HFFc6 (cell line): ENCODE results near the gene HOXB1. TPM values are rescaled to one million over a fixed set of nuclear protein-coding genes. Genes with fewer than 3 reads are reported as not detected.

Experiments used
- DNase-seq: peaks from one replicate; pipeline ENCODE4 v3.0.0-alpha.2; 2018
- H3K27ac Mint-ChIP-seq: 2 replicates; pipeline ENCODE4 v1.8.0; 2020; ENCODE audit warnings: mild to moderate bottlenecking, mixed read lengths
- H3K27me3 Mint-ChIP-seq: 2 replicates; pipeline ENCODE4 v1.8.0; 2021; ENCODE audit warnings: mild to moderate bottlenecking, moderate library complexity, mixed read lengths; ENCODE audit not compliant: insufficient read depth
- H3K36me3 Mint-ChIP-seq: 2 replicates; pipeline ENCODE4 v1.8.0; 2021; ENCODE audit warnings: low read depth, mixed read lengths
- H3K4me1 Mint-ChIP-seq: 2 replicates; pipeline ENCODE4 v1.8.0; 2020; ENCODE audit warnings: low read depth, mixed read lengths
- H3K4me3 Mint-ChIP-seq: 2 replicates; pipeline ENCODE4 v1.8.0; 2020; ENCODE audit warnings: mild to moderate bottlenecking, moderate library complexity, mixed read lengths
- H3K9me3 Mint-ChIP-seq: 2 replicates; pipeline ENCODE4 v1.8.0; 2020; ENCODE audit warnings: mild to moderate bottlenecking, mixed read lengths
- total RNA-seq, 6 experiments: library from RNA; stranded (reverse); fragmentation: NEBNext Ultra II Directional; extraction: Animal tissue kit (Norgen Biotek cat#: 25700); gene quantifications; 2 replicates in 1 of 6; 3 replicates in 5 of 6; pipeline ENCODE4 v1.2.3, GENCODE V29; 2021
- TF ChIP-seq, protein P1 (sequence below): fragments of 200-600 bp; sonication (generic); IDR thresholded peaks from 2 replicates; pipeline ENCODE4 v1.5.0; 2021; ENCODE audit warnings: antibody characterized with exemption, mild to moderate bottlenecking

Gene HOXB1
- total RNA-seq, 6 experiments from 2014 or later = not detected

DNA sequence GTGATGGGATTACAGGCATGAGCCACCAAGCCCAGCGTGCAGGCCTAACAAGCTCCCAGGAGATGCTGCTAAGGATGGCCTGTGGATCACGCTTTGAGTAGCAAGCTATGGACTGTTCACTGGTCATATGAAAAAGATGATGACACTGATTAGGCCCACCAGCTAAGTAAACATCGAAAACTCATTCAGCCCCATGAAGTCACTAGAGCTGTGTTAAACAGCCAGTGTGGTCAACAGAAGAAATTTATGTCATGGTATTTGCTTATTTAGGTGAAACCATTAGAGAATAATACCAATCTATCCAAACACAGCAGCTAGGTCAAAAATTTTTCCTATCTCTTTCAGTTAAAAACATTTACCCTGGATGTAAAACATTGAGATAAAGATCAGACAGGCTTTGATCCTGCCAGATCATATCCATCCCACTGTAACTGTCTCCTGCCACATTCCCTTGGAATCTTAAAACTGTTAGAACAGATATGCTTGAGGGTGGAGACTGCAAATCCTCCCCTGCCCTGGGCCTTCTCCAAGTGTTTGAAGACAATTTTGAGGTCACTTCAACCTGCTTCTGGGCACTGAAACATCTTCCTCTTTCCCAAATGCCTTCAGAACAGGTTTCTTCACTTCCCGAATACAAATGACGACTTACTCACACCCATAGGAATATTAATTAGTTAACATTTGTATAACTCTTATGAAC lies 30.9 kb downstream of the HOXB1 start:
- no peak for DNase-seq
- H3K9me3 Mint-ChIP-seq = no peaks in the 10 kb centered on the region
- H3K36me3 Mint-ChIP-seq = no peaks in the 10 kb centered on the region
- no peak overlapping the region for H3K4me3 Mint-ChIP-seq
- H3K4me1 Mint-ChIP-seq = peaks cover 27% of the 10 kb centered on the region
- TF ChIP-seq, protein P1, sequence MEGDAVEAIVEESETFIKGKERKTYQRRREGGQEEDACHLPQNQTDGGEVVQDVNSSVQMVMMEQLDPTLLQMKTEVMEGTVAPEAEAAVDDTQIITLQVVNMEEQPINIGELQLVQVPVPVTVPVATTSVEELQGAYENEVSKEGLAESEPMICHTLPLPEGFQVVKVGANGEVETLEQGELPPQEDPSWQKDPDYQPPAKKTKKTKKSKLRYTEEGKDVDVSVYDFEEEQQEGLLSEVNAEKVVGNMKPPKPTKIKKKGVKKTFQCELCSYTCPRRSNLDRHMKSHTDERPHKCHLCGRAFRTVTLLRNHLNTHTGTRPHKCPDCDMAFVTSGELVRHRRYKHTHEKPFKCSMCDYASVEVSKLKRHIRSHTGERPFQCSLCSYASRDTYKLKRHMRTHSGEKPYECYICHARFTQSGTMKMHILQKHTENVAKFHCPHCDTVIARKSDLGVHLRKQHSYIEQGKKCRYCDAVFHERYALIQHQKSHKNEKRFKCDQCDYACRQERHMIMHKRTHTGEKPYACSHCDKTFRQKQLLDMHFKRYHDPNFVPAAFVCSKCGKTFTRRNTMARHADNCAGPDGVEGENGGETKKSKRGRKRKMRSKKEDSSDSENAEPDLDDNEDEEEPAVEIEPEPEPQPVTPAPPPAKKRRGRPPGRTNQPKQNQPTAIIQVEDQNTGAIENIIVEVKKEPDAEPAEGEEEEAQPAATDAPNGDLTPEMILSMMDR = no peak
- peaks cover 18% of the 10 kb centered on the region for H3K27me3 Mint-ChIP-seq
- no peak overlapping the region for H3K27ac Mint-ChIP-seq

- no peaks in the 10 kb centered on the region for H3K9me3 Mint-ChIP-seq
- no peaks in the 10 kb centered on the region for H3K36me3 Mint-ChIP-seq
- no peak overlapping the region for H3K4me3 Mint-ChIP-seq
- H3K27me3 Mint-ChIP-seq = peaks cover 19% of the 10 kb centered on the region
- H3K4me1 Mint-ChIP-seq = peaks cover 29% of the 10 kb centered on the region
- no peak for DNase-seq
- H3K27ac Mint-ChIP-seq = no peak overlapping the region
- TF ChIP-seq, protein P1 = no peak
Observed at GRCh38 chr17:48499248-48499647, 31.6 kb downstream of the HOXB1 start.

- TF ChIP-seq, protein P1 = no peak
- Mint-ChIP-seq H3K9me3 (no peaks in the 10 kb centered on the region), H3K4me3 (no peak overlapping the region), H3K27ac (no peak overlapping the region), H3K27me3 (peaks cover 15% of the 10 kb centered on the region), H3K4me1 (peaks cover 32% of the 10 kb centered on the region), H3K36me3 (no peaks in the 10 kb centered on the region)
- DNase-seq = no peak
Observed at GRCh38 chr17:48498164-48498850, 32.5 kb downstream of the HOXB1 start.

DNA sequence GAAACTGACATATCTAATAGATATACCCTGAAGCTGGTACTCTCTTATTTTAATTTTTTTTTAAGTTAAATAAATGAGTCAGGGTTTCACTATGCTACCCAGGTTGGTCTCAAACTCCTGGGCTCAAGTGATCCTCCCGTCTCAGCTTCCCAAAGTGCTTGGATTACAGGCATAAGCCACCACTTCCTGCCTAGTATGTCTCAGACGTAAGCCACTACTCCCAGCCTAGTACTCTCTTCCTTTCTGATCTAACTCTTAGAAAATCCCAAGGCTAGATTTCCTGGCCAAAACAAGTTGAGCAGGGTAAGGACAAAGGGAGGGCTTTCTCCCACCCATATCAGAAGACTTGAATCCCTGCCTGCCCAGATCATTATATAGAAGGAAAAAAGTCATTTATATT lies 33.7 kb downstream of the HOXB1 start:
- DNase-seq = no peak
- Mint-ChIP-seq H3K36me3 (no peaks in the 10 kb centered on the region), H3K4me3 (no peak overlapping the region), H3K27me3 (peaks cover 12% of the 10 kb centered on the region), H3K9me3 (no peaks in the 10 kb centered on the region), H3K4me1 (peaks cover 32% of the 10 kb centered on the region), H3K27ac (no peak overlapping the region)
- TF ChIP-seq, protein P1 = no peak

DNA sequence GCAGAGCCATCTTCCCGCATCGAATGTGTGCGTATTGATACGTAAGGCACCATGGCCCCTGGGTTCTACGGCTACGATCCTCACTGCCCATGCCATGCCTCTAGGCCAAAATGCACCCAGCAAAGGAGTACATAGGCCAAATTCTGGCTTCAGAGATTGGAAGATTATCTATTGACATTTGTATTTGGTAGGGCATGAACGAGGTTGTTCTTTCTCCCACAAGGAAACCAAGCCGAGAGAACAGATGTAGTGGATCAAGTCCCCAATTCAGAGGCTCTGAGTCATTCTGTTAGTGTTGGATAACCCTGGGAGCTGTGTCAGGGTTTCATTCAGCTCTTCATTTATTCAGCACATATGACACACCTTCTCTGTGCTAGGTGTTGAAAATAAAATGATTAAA lies 36.5 kb downstream of the HOXB1 start:
- Mint-ChIP-seq H3K27me3 (peaks cover 5% of the 10 kb centered on the region), H3K9me3 (no peaks in the 10 kb centered on the region), H3K4me3 (no peak overlapping the region), H3K4me1 (peaks cover 24% of the 10 kb centered on the region), H3K27ac (no peak overlapping the region), H3K36me3 (no peaks in the 10 kb centered on the region)
- no peak for DNase-seq
- TF ChIP-seq, protein P1 = no peak
